SK-N-SH treated with all-trans-retinoic acid at 6 μM for 48 hours (cell line): Measurements from ENCODE around the gene NRSN2.
"Not testable (repeated sequence)": the region's sequence is repeated elsewhere in the genome, so short reads cannot be mapped to it uniquely, and the experiment has no call there.

ENCODE experiments used
- ATAC-seq: fragments of 200-7000 bp; cut with Tn5 transposase; 3 replicates; pipeline ENCODE4 v1.9.1; 2020; ENCODE audit warnings: mild to moderate bottlenecking, moderate library complexity
- ARNTL ChIP-seq: fragments of 450-650 bp; formaldehyde crosslinking; IDR thresholded peaks from 2 replicates; pipeline ENCODE4 v1.5.0; 2020; ENCODE audit warnings: low read depth, mild to moderate bottlenecking, moderate library complexity, borderline replicate concordance
- BACH2 ChIP-seq: fragments of 250-450 bp; sonication (Bioruptor Pico); IDR thresholded peaks from 2 replicates; pipeline ENCODE4 v1.9.0; 2021; ENCODE audit warnings: mild to moderate bottlenecking, borderline replicate concordance
- CSDC2 ChIP-seq: fragments of 250-450 bp; sonication (Bioruptor Pico); IDR thresholded peaks from 2 replicates; pipeline ENCODE4 v1.5.0; 2020; ENCODE audit warnings: mild to moderate bottlenecking, moderate library complexity
- CSRNP3 ChIP-seq: fragments of 250-450 bp; sonication (Bioruptor Pico); IDR thresholded peaks from 2 replicates; pipeline ENCODE4 v1.5.1; 2021; ENCODE audit warnings: mild to moderate bottlenecking, moderate library complexity
- ESRRG ChIP-seq: fragments of 250-450 bp; sonication (Bioruptor Pico); IDR thresholded peaks from 2 replicates; pipeline ENCODE4 v1.6.1; 2021; ENCODE audit warnings: mild to moderate bottlenecking
- GLIS3 ChIP-seq: fragments of 250-450 bp; sonication (Bioruptor Pico); IDR thresholded peaks from 2 replicates; pipeline ENCODE4 v1.5.0; 2020; ENCODE audit warnings: mild to moderate bottlenecking, moderate library complexity
- ISL1 ChIP-seq: fragments of 250-450 bp; sonication (Bioruptor Pico); IDR thresholded peaks from 2 replicates; pipeline ENCODE4 v2.1.2; 2022; ENCODE audit warnings: mild to moderate bottlenecking, moderate library complexity
- PPARA ChIP-seq: fragments of 250-450 bp; sonication (Bioruptor Pico); IDR thresholded peaks from 2 replicates; pipeline ENCODE4 v1.5.0; 2020; ENCODE audit warnings: mild to moderate bottlenecking, borderline replicate concordance
- RARB ChIP-seq: fragments of 250-450 bp; sonication (Bioruptor Pico); IDR thresholded peaks from 2 replicates; pipeline ENCODE4 v1.8.0; 2021; ENCODE audit warnings: mild to moderate bottlenecking, moderate library complexity
- SNAI2 ChIP-seq: fragments of 250-450 bp; sonication (Bioruptor Pico); IDR thresholded peaks from 2 replicates; pipeline ENCODE4 v1.5.0; 2020; ENCODE audit warnings: mild to moderate bottlenecking, moderate library complexity
- TCF4 ChIP-seq: fragments of 250-450 bp; sonication (Bioruptor Pico); IDR thresholded peaks from 2 replicates; pipeline ENCODE4 v1.8.0; 2021; ENCODE audit warnings: mild to moderate bottlenecking, moderate library complexity, borderline replicate concordance
- TOX ChIP-seq: fragments of 250-450 bp; sonication (Bioruptor Pico); IDR thresholded peaks from 2 replicates; pipeline ENCODE4 v1.8.0; 2021; ENCODE audit warnings: mild to moderate bottlenecking, moderate library complexity, borderline replicate concordance
- TSHZ2 ChIP-seq: fragments of 250-450 bp; sonication (Bioruptor Pico); IDR thresholded peaks from 2 replicates; pipeline ENCODE4 v1.5.0; 2020; ENCODE audit warnings: mild to moderate bottlenecking, moderate library complexity
- ZC3H10 ChIP-seq: fragments of 250-450 bp; sonication (Bioruptor Pico); IDR thresholded peaks from 2 replicates; pipeline ENCODE4 v1.5.1; 2021; ENCODE audit warnings: mild to moderate bottlenecking, moderate library complexity
- ZFP3 ChIP-seq: fragments of 250-450 bp; sonication (Bioruptor Pico); IDR thresholded peaks from 2 replicates; pipeline ENCODE4 v1.5.0; 2020; ENCODE audit warnings: mild to moderate bottlenecking, moderate library complexity
- ZFP30 ChIP-seq: fragments of 450-650 bp; formaldehyde crosslinking; IDR thresholded peaks from 2 replicates; pipeline ENCODE4 v1.5.0; 2022; ENCODE audit warnings: mild to moderate bottlenecking, moderate library complexity
- ZNF565 ChIP-seq: fragments of 450-650 bp; formaldehyde crosslinking; conservative IDR thresholded peaks from 2 replicates; pipeline ENCODE4 v1.5.0; 2020; ENCODE audit warnings: low read depth, mild to moderate bottlenecking, moderate library complexity
- ZNF70 ChIP-seq: fragments of 450-650 bp; formaldehyde crosslinking; IDR thresholded peaks from 2 replicates; pipeline ENCODE4 v1.5.0; 2020; ENCODE audit warnings: mild to moderate bottlenecking, moderate library complexity
- ZNF8 ChIP-seq: fragments of 450-650 bp; formaldehyde crosslinking; IDR thresholded peaks from 2 replicates; pipeline ENCODE4 v1.5.0; 2020; ENCODE audit warnings: mild to moderate bottlenecking, moderate library complexity
- TF ChIP-seq, protein P1 (sequence below): fragments of 250-450 bp; sonication (Bioruptor Pico); IDR thresholded peaks from 2 replicates; pipeline ENCODE4 v1.5.1; 2020; ENCODE audit warnings: low read depth, mild to moderate bottlenecking, moderate library complexity
- TF ChIP-seq, protein P2 (sequence below): fragments of 250-450 bp; sonication (Bioruptor Pico); IDR thresholded peaks from 2 replicates; pipeline ENCODE4 v1.8.0; 2021; ENCODE audit warnings: low read depth, mild to moderate bottlenecking, moderate library complexity, borderline replicate concordance

The NRSN2 gene

DNA sequence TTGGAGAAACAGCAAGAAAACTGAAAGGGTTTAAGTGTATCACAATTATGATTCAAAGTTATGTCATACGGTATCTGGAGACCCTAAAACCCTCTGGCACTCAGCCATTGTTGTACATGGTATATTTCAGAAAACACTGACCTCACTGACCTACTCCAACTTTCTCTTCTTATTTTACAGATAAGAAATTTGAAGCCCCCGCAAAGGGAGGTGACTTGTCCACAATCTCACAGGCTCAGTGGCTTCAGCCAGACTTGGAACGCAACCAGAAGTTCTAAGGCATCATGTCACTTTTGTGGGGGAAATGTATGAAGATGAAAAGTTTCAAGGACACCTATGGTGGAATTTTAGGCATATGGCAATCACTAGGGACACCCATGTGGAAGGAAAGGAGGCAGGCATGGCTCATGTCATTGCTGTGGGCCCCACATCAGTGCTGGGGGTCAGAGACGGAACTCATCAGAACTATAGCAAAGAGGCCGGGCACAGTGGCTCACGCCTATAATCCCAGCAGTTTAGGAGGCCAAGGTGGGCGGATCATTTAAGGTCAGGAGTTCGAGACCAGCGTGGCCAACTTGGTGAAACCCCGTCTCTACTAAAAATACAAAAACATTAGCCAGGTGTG lies 28.5 kb downstream of the NRSN2 start:
- no peak for TF ChIP-seq ARNTL
- TF ChIP-seq GLIS3 (CRISPR knock-in tag), result no peak
- no peak for TF ChIP-seq TCF4
- no peak for TF ChIP-seq ESRRG (CRISPR knock-in tag)
- no peak for TF ChIP-seq RARB (CRISPR knock-in tag)
- no peak for TF ChIP-seq CSDC2
- no peak for TF ChIP-seq CSRNP3 (CRISPR knock-in tag)
- TF ChIP-seq ZNF8, result no peak
- no peak for TF ChIP-seq ZC3H10 (CRISPR knock-in tag)
- TF ChIP-seq ISL1 (CRISPR knock-in tag), result no peak
- TF ChIP-seq, protein P1, sequence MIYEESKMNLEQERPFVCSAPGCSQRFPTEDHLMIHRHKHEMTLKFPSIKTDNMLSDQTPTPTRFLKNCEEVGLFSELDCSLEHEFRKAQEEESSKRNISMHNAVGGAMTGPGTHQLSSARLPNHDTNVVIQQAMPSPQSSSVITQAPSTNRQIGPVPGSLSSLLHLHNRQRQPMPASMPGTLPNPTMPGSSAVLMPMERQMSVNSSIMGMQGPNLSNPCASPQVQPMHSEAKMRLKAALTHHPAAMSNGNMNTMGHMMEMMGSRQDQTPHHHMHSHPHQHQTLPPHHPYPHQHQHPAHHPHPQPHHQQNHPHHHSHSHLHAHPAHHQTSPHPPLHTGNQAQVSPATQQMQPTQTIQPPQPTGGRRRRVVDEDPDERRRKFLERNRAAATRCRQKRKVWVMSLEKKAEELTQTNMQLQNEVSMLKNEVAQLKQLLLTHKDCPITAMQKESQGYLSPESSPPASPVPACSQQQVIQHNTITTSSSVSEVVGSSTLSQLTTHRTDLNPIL (CRISPR knock-in tag), result no peak
- TF ChIP-seq ZFP30, result no peak
- no peak for ATAC-seq

GRCh38 chr20:376089-376488 lies 29.2 kb downstream of the NRSN2 start:
- no peak for TF ChIP-seq CSRNP3 (CRISPR knock-in tag)
- TF ChIP-seq ZC3H10 (CRISPR knock-in tag), result no peak
- TF ChIP-seq, protein P1 (CRISPR knock-in tag), result no peak
- ATAC-seq, result no peak

DNA sequence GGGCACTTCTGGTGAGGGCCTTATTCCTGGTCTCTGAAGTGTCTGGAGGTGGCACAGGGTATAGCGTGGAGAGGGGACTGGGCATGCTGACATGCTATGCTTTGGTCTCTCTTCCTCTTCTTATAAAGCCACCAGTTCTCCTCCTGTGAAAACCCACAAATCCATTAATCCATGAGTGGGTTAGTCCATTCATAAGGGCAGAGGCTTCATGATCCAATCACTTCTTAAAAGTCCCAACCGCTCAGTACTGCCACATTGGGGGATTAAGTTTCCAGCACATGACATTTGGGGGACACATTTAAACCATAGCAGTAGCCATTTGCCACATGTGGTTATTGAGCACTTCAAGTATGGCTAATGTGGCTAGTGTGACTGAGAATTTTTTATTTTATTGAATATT lies 29.8 kb downstream of the NRSN2 start:
- ATAC-seq, result no peak
- TF ChIP-seq GLIS3 (CRISPR knock-in tag) (no peak), CSRNP3 (CRISPR knock-in tag) (no peak), PPARA (CRISPR knock-in tag) (no peak), ARNTL (no peak), BACH2 (CRISPR knock-in tag) (no peak), TSHZ2 (CRISPR knock-in tag) (no peak), TOX (CRISPR knock-in tag) (no peak), ZNF70 (CRISPR knock-in tag) (no peak), ESRRG (CRISPR knock-in tag) (no peak), ISL1 (CRISPR knock-in tag) (no peak), ZNF565 (CRISPR knock-in tag) (no peak), RARB (CRISPR knock-in tag) (no peak), ZFP3 (CRISPR knock-in tag) (no peak), ZFP30 (no peak), ZC3H10 (CRISPR knock-in tag) (no peak), CSDC2 (no peak), SNAI2 (CRISPR knock-in tag) (no peak)
- TF ChIP-seq, protein P2, sequence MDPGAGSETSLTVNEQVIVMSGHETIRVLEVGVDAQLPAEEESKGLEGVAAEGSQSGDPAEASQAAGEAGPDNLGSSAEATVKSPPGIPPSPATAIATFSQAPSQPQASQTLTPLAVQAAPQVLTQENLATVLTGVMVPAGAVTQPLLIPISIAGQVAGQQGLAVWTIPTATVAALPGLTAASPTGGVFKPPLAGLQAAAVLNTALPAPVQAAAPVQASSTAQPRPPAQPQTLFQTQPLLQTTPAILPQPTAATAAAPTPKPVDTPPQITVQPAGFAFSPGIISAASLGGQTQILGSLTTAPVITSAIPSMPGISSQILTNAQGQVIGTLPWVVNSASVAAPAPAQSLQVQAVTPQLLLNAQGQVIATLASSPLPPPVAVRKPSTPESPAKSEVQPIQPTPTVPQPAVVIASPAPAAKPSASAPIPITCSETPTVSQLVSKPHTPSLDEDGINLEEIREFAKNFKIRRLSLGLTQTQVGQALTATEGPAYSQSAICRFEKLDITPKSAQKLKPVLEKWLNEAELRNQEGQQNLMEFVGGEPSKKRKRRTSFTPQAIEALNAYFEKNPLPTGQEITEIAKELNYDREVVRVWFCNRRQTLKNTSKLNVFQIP (CRISPR knock-in tag), result no peak
- TF ChIP-seq, protein P1 (CRISPR knock-in tag), result no peak

DNA sequence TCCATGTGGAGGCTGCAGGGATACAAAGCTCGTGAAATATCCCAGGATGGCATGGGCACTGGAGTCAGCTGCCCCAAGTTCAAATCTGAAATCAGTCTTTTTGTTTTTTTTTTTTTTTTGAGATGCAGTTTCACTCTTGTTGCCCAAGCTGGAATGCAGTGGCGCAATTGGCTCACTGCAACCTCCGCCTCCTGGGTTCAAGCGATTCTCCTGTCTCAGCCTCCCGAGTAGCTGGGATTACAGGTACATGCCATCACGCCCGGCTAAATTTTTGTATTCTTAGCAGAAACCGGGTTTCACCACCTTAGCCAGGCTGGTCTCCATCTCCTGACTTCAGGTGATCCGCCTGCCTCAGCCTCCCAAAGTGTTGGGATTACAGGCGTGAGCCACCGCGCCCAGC lies 30.7 kb downstream of the NRSN2 start:
- not testable (repeated sequence) for ATAC-seq
